Esophagus muscularis mucosa (tissue), 4 donors: ENCODE measurements around the gene LCN1.

ENCODE experiments used
- EP300 ChIP-seq: sonication (generic); formaldehyde crosslinking; IDR thresholded peaks from one replicate; pipeline ENCODE4 v1.6.1; 2017; ENCODE audit warnings: antibody characterized with exemption
- POLR2A ChIP-seq: fragments of 450-650 bp; IDR thresholded peaks from one replicate; pipeline ENCODE4 v1.6.1; 2017; ENCODE audit warnings: antibody characterized with exemption, moderate library complexity, mild to moderate bottlenecking, low read depth
- POLR2AphosphoS5 ChIP-seq, 2 donors: sonication (generic); formaldehyde crosslinking; IDR thresholded peaks; one replicate each; pipeline ENCODE4 v1.6.1; 2017; ENCODE audit warnings: antibody characterized with exemption in 2 of 2
- TF ChIP-seq, protein P1 (sequence below), 3 experiments: fragments of 200-600 bp in 2 of 3; fragments of 450-650 bp in 1 of 3; sonication (generic) in 2 of 3; IDR thresholded peaks; one replicate each; pipeline ENCODE4 v1.5.1; 2017 to 2019; ENCODE audit warnings: antibody characterized with exemption in 3 of 3, mild to moderate bottlenecking in 2 of 3, moderate library complexity in 1 of 3

DNA sequence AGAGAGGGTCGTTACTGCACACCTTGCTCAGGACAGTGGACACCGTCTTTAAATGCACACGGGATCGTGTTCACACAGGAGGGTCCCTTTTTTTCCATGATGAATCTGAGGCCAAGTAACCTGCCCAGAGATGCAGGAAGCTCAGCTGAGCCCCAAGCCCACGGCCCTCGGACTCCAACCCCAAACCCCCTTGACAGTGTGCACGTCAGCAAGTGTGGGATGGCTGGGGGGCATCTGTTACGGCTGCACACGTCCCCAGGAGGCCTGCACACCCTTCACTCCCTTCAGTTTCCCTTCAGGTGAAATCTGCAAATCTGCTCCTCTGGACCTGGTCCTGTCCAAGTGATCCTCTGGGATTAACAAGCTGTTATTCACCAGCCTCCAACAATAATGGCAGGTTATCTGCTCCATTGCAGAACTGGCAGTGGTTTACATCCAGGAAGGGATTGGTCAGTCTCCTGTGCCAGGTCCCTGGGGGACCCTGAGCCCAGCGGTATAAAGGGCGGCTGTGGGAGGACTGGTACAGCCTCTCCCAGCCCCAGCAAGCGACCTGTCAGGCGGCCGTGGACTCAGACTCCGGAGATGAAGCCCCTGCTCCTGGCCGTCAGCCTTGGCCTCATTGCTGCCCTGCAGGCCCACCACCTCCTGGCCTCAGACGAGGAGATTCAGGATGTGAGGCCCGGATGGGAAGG lies at the start of gene LCN1:
- TF ChIP-seq, protein P1, sequence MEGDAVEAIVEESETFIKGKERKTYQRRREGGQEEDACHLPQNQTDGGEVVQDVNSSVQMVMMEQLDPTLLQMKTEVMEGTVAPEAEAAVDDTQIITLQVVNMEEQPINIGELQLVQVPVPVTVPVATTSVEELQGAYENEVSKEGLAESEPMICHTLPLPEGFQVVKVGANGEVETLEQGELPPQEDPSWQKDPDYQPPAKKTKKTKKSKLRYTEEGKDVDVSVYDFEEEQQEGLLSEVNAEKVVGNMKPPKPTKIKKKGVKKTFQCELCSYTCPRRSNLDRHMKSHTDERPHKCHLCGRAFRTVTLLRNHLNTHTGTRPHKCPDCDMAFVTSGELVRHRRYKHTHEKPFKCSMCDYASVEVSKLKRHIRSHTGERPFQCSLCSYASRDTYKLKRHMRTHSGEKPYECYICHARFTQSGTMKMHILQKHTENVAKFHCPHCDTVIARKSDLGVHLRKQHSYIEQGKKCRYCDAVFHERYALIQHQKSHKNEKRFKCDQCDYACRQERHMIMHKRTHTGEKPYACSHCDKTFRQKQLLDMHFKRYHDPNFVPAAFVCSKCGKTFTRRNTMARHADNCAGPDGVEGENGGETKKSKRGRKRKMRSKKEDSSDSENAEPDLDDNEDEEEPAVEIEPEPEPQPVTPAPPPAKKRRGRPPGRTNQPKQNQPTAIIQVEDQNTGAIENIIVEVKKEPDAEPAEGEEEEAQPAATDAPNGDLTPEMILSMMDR (IDR thresholded peaks at IDR 0.05), result no peak
- no peak for TF ChIP-seq EP300
- no peak for TF ChIP-seq POLR2A
- TF ChIP-seq POLR2AphosphoS5 (IDR thresholded peaks at IDR 0.05), result no peak
